GM12878 (cell line): ENCODE data around the gene HOXC5. TPM values are rescaled to one million over a fixed set of nuclear protein-coding genes. Genes with fewer than 3 reads are reported as not detected.

Experiments used
- ATAC-seq: fragments of 200-7000 bp; cut with Tn5 transposase; 3 replicates; pipeline ENCODE4 v1.9.1; 2020; ENCODE audit warnings: mild to moderate bottlenecking, moderate library complexity
- BruUV-seq: library from RNA; stranded (reverse); fragments of 400-500 nt; replicated peaks from 2 replicates; lab custom pipeline; 2021; lab: Mats Ljungman, UMichigan
- CTCF ChIA-PET: fragments of 300-600 bp; sonication (Branson Sonifier 250); formaldehyde crosslinking; extraction: SDS; loops from one replicate; lab custom pipeline; 2021; ENCODE audit warnings: inconsistent platforms; lab: Yijun Ruan, JAX
- POLR2A ChIA-PET: fragments of 350-600 bp; formaldehyde crosslinking; extraction: SDS; loops from one replicate; lab custom pipeline; 2021; ENCODE audit warnings: inconsistent platforms; lab: Charles Lee
- RAD21 ChIA-PET: fragments of 300-600 bp; sonication (Branson Sonifier 250); formaldehyde crosslinking; loops from one replicate; lab custom pipeline; 2023; ENCODE audit warnings: antibody characterized with exemption; ENCODE audit not compliant: unreplicated experiment; lab: Charles Lee
- SMC1A ChIA-PET: fragments of 300-600 bp; sonication (Branson Sonifier 250); formaldehyde crosslinking; loops from one replicate; lab custom pipeline; 2023; ENCODE audit not compliant: unreplicated experiment, uncharacterized antibody; lab: Charles Lee
- DNase-seq: peaks from one replicate; pipeline ENCODE4 v3.0.0-alpha.2; 2011; ENCODE audit warnings: low read depth, low spot score
- FAIRE-seq: peaks from 3 replicates; lab custom pipeline; 2011; peaks lifted over from hg19 to GRCh38; lab: Jason Lieb, UNC
- H2AFZ ChIP-seq: 2 replicates; pipeline ENCODE4 v1.6.0; 2011; ENCODE audit warnings: low read depth, low read length, control low read depth; ENCODE audit not compliant: control insufficient read depth
- H3K27ac ChIP-seq: 2 replicates; pipeline ENCODE4 v1.5.1; 2011; ENCODE audit warnings: control low read depth; ENCODE audit not compliant: control insufficient read depth, insufficient read depth
- H3K27me3 ChIP-seq, 2 experiments: replicated peaks in 1 of 2; 2 replicates each; pipeline versions ENCODE4 v1.6.0 to v1.6.1; 2011; ENCODE audit warnings: low read length in 1 of 2; ENCODE audit not compliant: control insufficient read depth in 2 of 2, insufficient read depth in 2 of 2
- H3K36me3 ChIP-seq, 2 experiments: 2 replicates each; pipeline ENCODE4 v1.5.1; 2011; ENCODE audit warnings: low read length in 1 of 2; ENCODE audit not compliant: control insufficient read depth in 2 of 2, insufficient read depth in 2 of 2
- H3K4me1 ChIP-seq: 2 replicates; pipeline ENCODE4 v1.6.1; 2011; ENCODE audit warnings: mild to moderate bottlenecking, low read length, moderate library complexity, mixed read lengths; ENCODE audit not compliant: control insufficient read depth, insufficient read depth
- H3K4me2 ChIP-seq: 2 replicates; pipeline ENCODE4 v1.6.0; 2011; ENCODE audit warnings: control low read depth; ENCODE audit not compliant: control insufficient read depth, insufficient read depth
- H3K4me3 ChIP-seq: fragments of 200-600 bp; sonication (generic); 2 replicates; pipeline ENCODE4 v1.5.1; 2016
- H3K79me2 ChIP-seq: 2 replicates; pipeline ENCODE4 v1.6.0; 2011; ENCODE audit warnings: low read length; ENCODE audit not compliant: control insufficient read depth, insufficient read depth
- H3K9ac ChIP-seq: 2 replicates; pipeline ENCODE4 v1.8.0; 2011; ENCODE audit warnings: low read length, control low read depth, mixed read lengths; ENCODE audit not compliant: control insufficient read depth, insufficient read depth
- H3K9me3 ChIP-seq: replicated peaks from 3 replicates; pipeline ENCODE4 v1.5.1; 2011; ENCODE audit warnings: mild to moderate bottlenecking, low read length; ENCODE audit not compliant: control insufficient read depth, insufficient read depth
- H4K20me1 ChIP-seq: 2 replicates; pipeline ENCODE4 v1.6.0; 2011; ENCODE audit not compliant: control insufficient read depth, insufficient read depth
- BACH1 ChIP-seq: fragments of 450-650 bp; IDR thresholded peaks from 2 replicates; pipeline ENCODE4 v1.6.1; 2017; ENCODE audit warnings: mild to moderate bottlenecking, borderline replicate concordance
- EGR1 ChIP-seq, 2 experiments: IDR thresholded peaks; 1 replicate in 1 of 2; 2 replicates in 1 of 2; pipeline ENCODE4 v1.6.1; 2011 to 2012; ENCODE audit warnings: low read depth in 2 of 2, low read length in 2 of 2, borderline replicate concordance in 1 of 2, mild to moderate bottlenecking in 1 of 2, moderate library complexity in 1 of 2
- ESRRA ChIP-seq: IDR thresholded peaks from 2 replicates; pipeline ENCODE4 v1.6.1; 2012; ENCODE audit warnings: mild to moderate bottlenecking, low read length, improper control_type of control experiment
- EZH2 ChIP-seq: IDR thresholded peaks from 2 replicates; pipeline ENCODE4 v1.6.1; 2012; ENCODE audit warnings: low read depth, mild to moderate bottlenecking, control low read depth, inconsistent platforms, low read length, borderline replicate concordance; ENCODE audit not compliant: control insufficient read depth
- IKZF1 ChIP-seq: fragments of 450-650 bp; conservative IDR thresholded peaks from 2 replicates; pipeline ENCODE4 v1.6.1; 2017; ENCODE audit warnings: antibody characterized with exemption, mild to moderate bottlenecking
- PAX5 ChIP-seq: IDR thresholded peaks from 2 replicates; pipeline ENCODE4 v1.6.1; 2011; ENCODE audit warnings: low read depth, low read length, borderline replicate concordance
- SUZ12 ChIP-seq: fragments of 200-600 bp; sonication (generic); IDR thresholded peaks from one replicate; pipeline ENCODE4 v1.6.1; 2018; ENCODE audit warnings: antibody characterized with exemption, mild to moderate bottlenecking; ENCODE audit not compliant: unreplicated experiment
- YBX1 ChIP-seq: fragments of 450-650 bp; IDR thresholded peaks from 2 replicates; pipeline ENCODE4 v1.6.1; 2016; ENCODE audit warnings: antibody characterized with exemption
- ZNF207 ChIP-seq: fragments of 450-650 bp; IDR thresholded peaks from 2 replicates; pipeline ENCODE4 v1.6.1; 2014; ENCODE audit warnings: antibody characterized with exemption, mild to moderate bottlenecking, borderline replicate concordance
- ZNF687 ChIP-seq: fragments of 450-650 bp; IDR thresholded peaks from 2 replicates; pipeline ENCODE4 v1.6.1; 2017; ENCODE audit warnings: mild to moderate bottlenecking, moderate library complexity
- WGBS: methylation state at CpG from one replicate; pipeline ENCODE4 v1.1.6; 2016; ENCODE audit warnings: low lambda C conversion rate; ENCODE audit not compliant: insufficient replicate concordance, insufficient coverage; ENCODE audit errors: missing lambda C conversion rate; 5-methylcytosine and 5-hydroxymethylcytosine counted together
- in situ Hi-C: fragments of 300-500 bp; cut with MboI; formaldehyde crosslinking; loops from 9 replicates; pipeline ENCODE4 v1.14.3; 2018; ENCODE audit warnings: mixed read lengths
- intact Hi-C: fragments of 100-400 bp; cut with micrococcal nuclease; formaldehyde crosslinking; loops from one replicate; pipeline ENCODE4 v1.14.2; 2022; ENCODE audit not compliant: unreplicated experiment
- polyA plus RNA-seq, 11 experiments: library from polyadenylated mRNA; depleted of rRNA in 4 of 11; unstranded in 6 of 11; stranded (reverse) in 5 of 11; fragments of >200 nt; fragmentation: Nextera tagmentation in 4 of 11; fragmentation: Illumina TruSeq in 1 of 11; extraction: Ambion mirVana in 4 of 11; extraction: Trizol in 1 of 11; gene quantifications; 1 replicate in 1 of 11; 2 replicates in 10 of 11; pipeline versions ENCODE4 v1.2.1 to v1.2.3, GENCODE V29; 2011 to 2016; ENCODE audit warnings: inconsistent platforms in 2 of 11, missing spikeins in 2 of 11, low read depth in 1 of 11
- total RNA-seq, 4 experiments: library from RNA; depleted of rRNA in 3 of 4; stranded (reverse); fragments of >200 nt in 3 of 4; fragmentation: Illumina TruSeq in 1 of 4; extraction: Trizol in 1 of 4; gene quantifications; 2 replicates each; pipeline versions ENCODE4 v1.2.1 to v1.2.3, GENCODE V29; 2013 to 2021
- TF ChIP-seq, protein P1 (sequence below): fragments of 450-650 bp; IDR thresholded peaks from 2 replicates; pipeline ENCODE4 v1.6.1; 2017; ENCODE audit warnings: mild to moderate bottlenecking, moderate library complexity
- TF ChIP-seq, protein P2 (sequence below): fragments of 150-350 bp; IDR thresholded peaks from 2 replicates; pipeline ENCODE4 v1.6.1; 2014; ENCODE audit warnings: mild to moderate bottlenecking, low read depth, low read length

Gene HOXC5
- total and polyA plus RNA-seq, 10 of the 15 experiments (the other 5 are each of a cell fraction or from before 2014, with no cell fraction given): 0.11 TPM; not detected in 9

- Histone ChIP-seq H2AFZ (no peak overlapping the region), H3K36me3 (no peaks in the 10 kb centered on the region), H3K79me2 (no peaks in the 10 kb centered on the region), H3K4me2 (no peak overlapping the region), H3K9me3 (no peaks in the 10 kb centered on the region), H3K9ac (no peak overlapping the region), H3K4me3 (no peak overlapping the region), H3K27ac (no peak overlapping the region), H4K20me1 (no peaks in the 10 kb centered on the region; the same call in 1 of the 2 replicates), H3K4me1 (peaks cover 10% of the 10 kb centered on the region; the same call in 1 of the 2 replicates), H3K27me3 (peaks cover 17 to 35% of the 10 kb centered on the region in 2 experiments)
- intact Hi-C loops (no loop called here), in situ Hi-C loops (no loop called here)
- ChIA-PET CTCF (interaction anchor here (3.5 to 3.8 kb wide), 2 partner anchors 7 to 187 kb away, joined by 18 to 27 read pairs; partner anchors contain the start of gene HOXC8), POLR2A (interaction anchor here (0.6 kb wide), 1 partner anchor 385 kb away, joined by 5 read pairs; no protein-coding TSS in a partner anchor), RAD21 (no interaction called here), SMC1A (interaction anchor here (2.4 kb wide), 1 partner anchor 18 kb away, joined by 7 read pairs; the partner anchor contains the start of gene HOXC5)
- no peak for ATAC-seq
- BruUV-seq: no TSS peak
- DNase-seq: no peak
- FAIRE-seq: no peak
- TF ChIP-seq EZH2 (peak; percentile 80; the same call in 1 of the 2 replicates), SUZ12 (peak; percentile 12), EGR1 (IDR thresholded peaks at IDR 0.05; ENCODE audit: borderline replicate concordance in 1 of 2, low read depth in 2 of 2, low read length in 2 of 2) (no peak), ESRRA (no peak), PAX5 (no peak), ZNF207 (no peak), BACH1 (no peak), YBX1 (no peak), IKZF1 (no peak), ZNF687 (no peak)
- TF ChIP-seq, protein P1, sequence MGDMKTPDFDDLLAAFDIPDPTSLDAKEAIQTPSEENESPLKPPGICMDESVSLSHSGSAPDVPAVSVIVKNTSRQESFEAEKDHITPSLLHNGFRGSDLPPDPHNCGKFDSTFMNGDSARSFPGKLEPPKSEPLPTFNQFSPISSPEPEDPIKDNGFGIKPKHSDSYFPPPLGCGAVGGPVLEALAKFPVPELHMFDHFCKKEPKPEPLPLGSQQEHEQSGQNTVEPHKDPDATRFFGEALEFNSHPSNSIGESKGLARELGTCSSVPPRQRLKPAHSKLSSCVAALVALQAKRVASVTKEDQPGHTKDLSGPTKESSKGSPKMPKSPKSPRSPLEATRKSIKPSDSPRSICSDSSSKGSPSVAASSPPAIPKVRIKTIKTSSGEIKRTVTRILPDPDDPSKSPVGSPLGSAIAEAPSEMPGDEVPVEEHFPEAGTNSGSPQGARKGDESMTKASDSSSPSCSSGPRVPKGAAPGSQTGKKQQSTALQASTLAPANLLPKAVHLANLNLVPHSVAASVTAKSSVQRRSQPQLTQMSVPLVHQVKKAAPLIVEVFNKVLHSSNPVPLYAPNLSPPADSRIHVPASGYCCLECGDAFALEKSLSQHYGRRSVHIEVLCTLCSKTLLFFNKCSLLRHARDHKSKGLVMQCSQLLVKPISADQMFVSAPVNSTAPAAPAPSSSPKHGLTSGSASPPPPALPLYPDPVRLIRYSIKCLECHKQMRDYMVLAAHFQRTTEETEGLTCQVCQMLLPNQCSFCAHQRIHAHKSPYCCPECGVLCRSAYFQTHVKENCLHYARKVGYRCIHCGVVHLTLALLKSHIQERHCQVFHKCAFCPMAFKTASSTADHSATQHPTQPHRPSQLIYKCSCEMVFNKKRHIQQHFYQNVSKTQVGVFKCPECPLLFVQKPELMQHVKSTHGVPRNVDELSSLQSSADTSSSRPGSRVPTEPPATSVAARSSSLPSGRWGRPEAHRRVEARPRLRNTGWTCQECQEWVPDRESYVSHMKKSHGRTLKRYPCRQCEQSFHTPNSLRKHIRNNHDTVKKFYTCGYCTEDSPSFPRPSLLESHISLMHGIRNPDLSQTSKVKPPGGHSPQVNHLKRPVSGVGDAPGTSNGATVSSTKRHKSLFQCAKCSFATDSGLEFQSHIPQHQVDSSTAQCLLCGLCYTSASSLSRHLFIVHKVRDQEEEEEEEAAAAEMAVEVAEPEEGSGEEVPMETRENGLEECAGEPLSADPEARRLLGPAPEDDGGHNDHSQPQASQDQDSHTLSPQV: no peak
- TF ChIP-seq, protein P2, sequence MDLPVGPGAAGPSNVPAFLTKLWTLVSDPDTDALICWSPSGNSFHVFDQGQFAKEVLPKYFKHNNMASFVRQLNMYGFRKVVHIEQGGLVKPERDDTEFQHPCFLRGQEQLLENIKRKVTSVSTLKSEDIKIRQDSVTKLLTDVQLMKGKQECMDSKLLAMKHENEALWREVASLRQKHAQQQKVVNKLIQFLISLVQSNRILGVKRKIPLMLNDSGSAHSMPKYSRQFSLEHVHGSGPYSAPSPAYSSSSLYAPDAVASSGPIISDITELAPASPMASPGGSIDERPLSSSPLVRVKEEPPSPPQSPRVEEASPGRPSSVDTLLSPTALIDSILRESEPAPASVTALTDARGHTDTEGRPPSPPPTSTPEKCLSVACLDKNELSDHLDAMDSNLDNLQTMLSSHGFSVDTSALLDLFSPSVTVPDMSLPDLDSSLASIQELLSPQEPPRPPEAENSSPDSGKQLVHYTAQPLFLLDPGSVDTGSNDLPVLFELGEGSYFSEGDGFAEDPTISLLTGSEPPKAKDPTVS: no peak
- WGBS: 33% methylated on average over 36 of the region's 36 CpGs
Measured at GRCh38 chr12:54014377-54015017, 18.4 kb upstream of the HOXC5 start.
